Vagina (tissue), 2 donors: Measurements from ENCODE around the gene TMEM164. TPM values are rescaled to one million over a fixed set of nuclear protein-coding genes. Genes with fewer than 3 reads are reported as not detected.

ENCODE experiments used
- DNase-seq, 2 donors: peaks; one replicate each; pipeline ENCODE4 v3.0.0-alpha.2; 2017; ENCODE audit errors: extremely low spot score in 2 of 2
- H3K27ac ChIP-seq: fragments of 200-600 bp; sonication (generic); one replicate; pipeline ENCODE4 v1.5.1; 2019
- H3K27me3 ChIP-seq: fragments of 200-600 bp; sonication (generic); one replicate; pipeline ENCODE4 v1.5.1; 2019
- H3K36me3 ChIP-seq, 2 donors: fragments of 200-600 bp; sonication (generic); one replicate each; pipeline ENCODE4 v1.5.1; 2017 to 2019
- H3K4me1 ChIP-seq: fragments of 200-600 bp; sonication (generic); one replicate; pipeline ENCODE4 v1.5.1; 2019
- H3K4me3 ChIP-seq, 2 donors: fragments of 200-600 bp; sonication (generic); 1 replicate in 1 of 2; 2 replicates in 1 of 2; pipeline ENCODE4 v1.5.1; 2016 to 2019
- H3K9me3 ChIP-seq: fragments of 200-600 bp; sonication (generic); one replicate; pipeline ENCODE4 v1.5.1; 2019
- CTCF ChIP-seq, 3 experiments: fragments of 450-650 bp in 2 of 3; fragments of 200-600 bp in 1 of 3; sonication (generic) in 1 of 3; IDR thresholded peaks; one replicate each; pipeline ENCODE4 v1.5.1; 2017 to 2019; ENCODE audit warnings: antibody characterized with exemption in 3 of 3, mild to moderate bottlenecking in 2 of 3, moderate library complexity in 2 of 3
- POLR2A ChIP-seq, 2 donors: fragments of 450-650 bp; IDR thresholded peaks; one replicate each; pipeline ENCODE4 v1.6.1; 2017; ENCODE audit warnings: antibody characterized with exemption in 2 of 2, mild to moderate bottlenecking in 2 of 2, moderate library complexity in 2 of 2
- POLR2AphosphoS5 ChIP-seq, 2 donors: sonication (generic); formaldehyde crosslinking; IDR thresholded peaks; one replicate each; pipeline ENCODE4 v1.9.0; 2017; ENCODE audit warnings: antibody characterized with exemption in 2 of 2, mild to moderate bottlenecking in 2 of 2, low read depth in 1 of 2; ENCODE audit not compliant: insufficient read depth in 1 of 2
- intact Hi-C: fragments of 100-400 bp; cut with DNase I; formaldehyde crosslinking; loops from one replicate; pipeline ENCODE4 v1.15.1; 2023
- total RNA-seq: library from RNA; depleted of rRNA; stranded (reverse); fragments of >200 nt; gene quantifications from one replicate; pipeline ENCODE4 v1.2.3, GENCODE V29; 2016

Gene TMEM164
- total RNA-seq, 1 donor from 2014 or later: 10.8 TPM

- Histone ChIP-seq H3K36me3 (no peaks in the 10 kb centered on the region), H3K4me1 (no peaks in the 10 kb centered on the region), H3K27ac (no peak overlapping the region), H3K9me3 (no peaks in the 10 kb centered on the region), H3K27me3 (no peaks in the 10 kb centered on the region), H3K4me3 (no peak overlapping the region)
- DNase-seq: peak in 1 of 2 donors; percentile 40
- intact Hi-C loops: no loop called here
- TF ChIP-seq POLR2A (IDR thresholded peaks at IDR 0.05): no peak
- no peak for TF ChIP-seq CTCF (IDR thresholded peaks at IDR 0.05)
- no peak for TF ChIP-seq POLR2AphosphoS5 (IDR thresholded peaks at IDR 0.05; ENCODE audit: insufficient read depth in 1 of 2, low read depth in 1 of 2)
Observed at GRCh38 chrX:110171442-110171841, 168.5 kb downstream of the TMEM164 start.

GRCh38 chrX:110172215-110172614 lies 169.3 kb downstream of the TMEM164 start:
- TF ChIP-seq POLR2AphosphoS5 (IDR thresholded peaks at IDR 0.05; ENCODE audit: insufficient read depth in 1 of 2, low read depth in 1 of 2): no peak
- no peak for TF ChIP-seq POLR2A (IDR thresholded peaks at IDR 0.05)
- TF ChIP-seq CTCF (IDR thresholded peaks at IDR 0.05): no peak
- H3K9me3 ChIP-seq: no peaks in the 10 kb centered on the region
- H3K4me3 ChIP-seq: no peak overlapping the region
- H3K27me3 ChIP-seq: no peaks in the 10 kb centered on the region
- no peaks in the 10 kb centered on the region for H3K4me1 ChIP-seq
- no peaks in the 10 kb centered on the region for H3K36me3 ChIP-seq
- no peak overlapping the region for H3K27ac ChIP-seq
- peak in 1 of 2 donors; percentile 78 for DNase-seq
- intact Hi-C loops: no loop called here

GRCh38 chrX:110173192-110174175 lies 170.6 kb downstream of the TMEM164 start:
- no peaks in the 10 kb centered on the region for H3K27me3 ChIP-seq
- no peak overlapping the region for H3K4me3 ChIP-seq
- DNase-seq: peak in 1 of 2 donors; percentile 70
- no peaks in the 10 kb centered on the region for H3K36me3 ChIP-seq
- intact Hi-C loops: no loop called here
- no peaks in the 10 kb centered on the region for H3K9me3 ChIP-seq
- TF ChIP-seq POLR2AphosphoS5 (IDR thresholded peaks at IDR 0.05; ENCODE audit: insufficient read depth in 1 of 2, low read depth in 1 of 2) (no peak), CTCF (IDR thresholded peaks at IDR 0.05) (no peak), POLR2A (IDR thresholded peaks at IDR 0.05) (no peak)
- no peaks in the 10 kb centered on the region for H3K4me1 ChIP-seq
- no peak overlapping the region for H3K27ac ChIP-seq

GRCh38 chrX:110175146-110175545 lies 172.2 kb downstream of the TMEM164 start:
- TF ChIP-seq POLR2AphosphoS5 (IDR thresholded peaks at IDR 0.05; ENCODE audit: insufficient read depth in 1 of 2, low read depth in 1 of 2) (no peak), CTCF (IDR thresholded peaks at IDR 0.05) (no peak), POLR2A (IDR thresholded peaks at IDR 0.05) (no peak)
- intact Hi-C loops: no loop called here
- no peak for DNase-seq
- Histone ChIP-seq H3K27ac (no peak overlapping the region), H3K9me3 (no peaks in the 10 kb centered on the region), H3K36me3 (no peaks in the 10 kb centered on the region), H3K27me3 (no peaks in the 10 kb centered on the region), H3K4me1 (no peaks in the 10 kb centered on the region), H3K4me3 (no peak overlapping the region)

- Histone ChIP-seq H3K36me3 (no peaks in the 10 kb centered on the region), H3K4me1 (peaks cover under 1% of the 10 kb centered on the region), H3K9me3 (no peaks in the 10 kb centered on the region), H3K27ac (no peak overlapping the region), H3K4me3 (no peak overlapping the region), H3K27me3 (no peaks in the 10 kb centered on the region)
- intact Hi-C loops: no loop called here
- TF ChIP-seq POLR2AphosphoS5 (IDR thresholded peaks at IDR 0.05; ENCODE audit: insufficient read depth in 1 of 2, low read depth in 1 of 2) (no peak), POLR2A (IDR thresholded peaks at IDR 0.05) (no peak), CTCF (IDR thresholded peaks at IDR 0.05) (no peak)
- DNase-seq: peak in 1 of 2 donors; percentile 64
Observed at GRCh38 chrX:110175696-110176095, 172.8 kb downstream of the TMEM164 start.
